GM21619 (cell line): ENCODE results near the gene F7.

Source experiments
- ATAC-seq: cut with Tn5 transposase; IDR thresholded peaks from one replicate; pipeline ENCODE4 v1.9.1; 2021; ENCODE audit not compliant: unreplicated experiment

Gene F7

DNA sequence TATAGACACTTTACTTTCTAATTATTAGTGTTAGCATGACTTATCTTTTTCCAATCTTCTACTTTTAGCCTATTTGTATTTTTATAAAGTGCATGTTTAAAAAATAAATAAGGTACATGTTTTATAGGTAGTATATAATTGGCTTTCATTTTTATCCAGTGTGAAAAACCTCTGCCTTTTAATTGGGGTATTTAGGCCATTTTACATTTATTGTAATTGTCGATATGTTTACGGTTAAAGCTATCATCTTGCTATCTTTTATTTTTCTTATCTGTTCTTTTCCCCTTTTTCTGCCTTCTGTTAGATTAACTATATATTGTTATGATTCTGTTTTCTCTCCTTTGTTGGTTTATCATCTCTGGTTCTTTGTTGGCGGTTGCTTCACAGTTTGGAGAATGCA, 62.0 kb downstream of the F7 start:
- ATAC-seq, result no peak

DNA sequence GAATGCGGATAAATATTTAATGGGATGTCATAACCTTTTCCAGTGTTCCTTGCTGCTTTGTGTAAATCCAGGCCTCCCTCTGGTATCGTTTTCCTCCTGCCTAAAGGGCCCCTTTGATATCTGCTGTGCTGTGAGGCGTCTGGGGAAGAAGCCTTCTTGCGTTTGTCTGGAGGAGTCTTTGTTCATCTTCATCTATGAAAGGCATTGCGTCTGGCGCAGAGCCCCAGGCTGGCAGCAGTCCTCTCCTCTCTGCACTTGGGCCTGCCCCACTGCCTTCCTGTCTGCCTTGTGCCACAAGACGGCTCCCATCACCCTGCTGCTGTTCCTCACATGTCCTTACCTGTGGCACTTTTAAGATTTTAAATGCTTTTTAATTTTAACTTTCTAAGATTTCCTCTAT, 62.6 kb downstream of the F7 start:
- no peak for ATAC-seq

DNA sequence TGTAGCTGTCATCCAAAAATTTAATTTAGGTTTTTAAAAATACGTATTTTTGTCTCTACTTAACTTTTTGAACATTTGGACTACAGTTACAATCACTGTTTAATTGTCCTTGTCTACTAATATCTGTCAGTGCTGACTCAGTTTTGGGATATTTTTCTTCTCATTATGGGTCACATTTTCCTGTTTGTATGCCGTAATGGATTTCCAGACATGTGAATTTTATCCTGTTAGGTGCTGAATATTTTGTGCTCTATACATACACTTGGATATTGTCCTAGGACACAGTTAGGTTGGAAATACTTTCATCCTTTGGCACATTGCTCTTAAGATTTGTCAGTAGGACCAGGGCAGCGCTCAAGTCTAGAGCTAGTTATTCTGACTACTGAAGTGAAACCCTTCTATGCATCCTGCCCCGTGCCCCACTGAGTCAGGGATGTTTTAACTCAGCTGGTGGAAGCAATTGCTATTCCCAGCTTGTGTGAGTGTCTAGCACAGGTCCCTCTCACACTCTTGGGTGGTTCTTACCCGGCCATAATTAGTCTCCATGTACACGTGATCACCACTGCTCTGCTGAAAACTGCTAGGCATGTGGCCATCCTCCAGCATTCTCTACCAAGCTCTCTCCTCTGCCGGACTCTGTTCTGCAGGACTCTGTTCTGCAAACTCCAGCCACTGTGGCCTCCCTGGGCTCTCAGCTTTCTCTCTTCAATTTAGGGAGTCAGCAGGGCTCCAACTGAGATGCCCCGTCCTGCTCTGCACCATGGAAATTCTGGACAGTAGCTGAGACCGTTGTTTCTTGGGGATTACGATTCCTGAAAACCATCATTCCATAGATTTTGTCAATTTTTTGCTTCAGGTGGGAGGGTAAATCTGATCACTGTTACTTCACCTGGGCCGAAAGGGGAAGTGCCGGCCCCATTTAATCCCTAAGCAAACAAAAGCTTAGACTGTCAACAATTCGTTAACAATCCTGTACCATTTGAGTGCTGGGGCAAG, 64.0 kb downstream of the F7 start:
- no peak for ATAC-seq
